ENCODE results near the gene DIPK1A.

Gene DIPK1A

GRCh38 chr1:92910081-92910480, 51.2 kb downstream of the DIPK1A start:
- Histone ChIP-seq H3K23ac (ENCODE audit: low read length) (no peak overlapping the region), H3K79me1 (ENCODE audit: low read length) (peaks cover 3% of the 10 kb centered on the region), H3K4me1 (ENCODE audit: control insufficient read depth in 1 of 2, insufficient read depth in 2 of 2, low read length in 2 of 2) (peaks cover 2 to 9% of the 10 kb centered on the region in 2 experiments), H3K4ac (ENCODE audit: low read depth, low read length) (no peak overlapping the region), H3K79me2 (ENCODE audit: control insufficient read depth, insufficient read depth, low read length, poor library complexity) (no peaks in the 10 kb centered on the region), H3K4me3 (ENCODE audit: low read depth, low read length) (no peak overlapping the region), H3K18ac (ENCODE audit: low read length) (no peak overlapping the region), H3K27me3 (ENCODE audit: insufficient read depth, low read length) (no peaks in the 10 kb centered on the region), H2BK12ac (ENCODE audit: low read length) (no peak overlapping the region), H4K12ac (ENCODE audit: low read depth, low read length) (no peak overlapping the region), H2AK5ac (ENCODE audit: low read length) (no peak overlapping the region), H2BK5ac (ENCODE audit: low read depth, low read length, poor library complexity) (no peak overlapping the region), H3K9me3 (ENCODE audit: insufficient read depth, low read depth, low read length) (no peaks in the 10 kb centered on the region), H3K36me3 (ENCODE audit: control insufficient read depth in 1 of 2, insufficient read depth in 2 of 2, low read length in 2 of 2) (no peaks in the 10 kb centered on the region), H3K9ac (ENCODE audit: low read length) (no peak overlapping the region), H3K27ac (ENCODE audit: low read depth, low read length) (no peak overlapping the region), H4K91ac (ENCODE audit: low read depth, low read length) (no peak overlapping the region), H3K14ac (ENCODE audit: low read length) (no peak overlapping the region), H2BK120ac (ENCODE audit: insufficient read depth, low read length, poor library complexity) (no peak overlapping the region), H2AFZ (ENCODE audit: insufficient read depth, low read length, poor library complexity) (no peak overlapping the region), H3K4me2 (ENCODE audit: low read length) (no peak overlapping the region), H4K8ac (ENCODE audit: low read depth, low read length) (no peak overlapping the region)
- WGBS (ENCODE audit: extremely low coverage, insufficient coverage, insufficient read length) = no CpG with 5 or more reads among the region's 4 CpGs
- DNase-seq = no peak

GRCh38 chr1:92909321-92909720, 51.9 kb downstream of the DIPK1A start:
- H3K14ac ChIP-seq (ENCODE audit: low read length) = no peak overlapping the region
- H3K4me3 ChIP-seq (ENCODE audit: low read depth, low read length) = no peak overlapping the region
- DNase-seq = no peak
- H3K9ac ChIP-seq (ENCODE audit: low read length) = no peak overlapping the region
- H3K4ac ChIP-seq (ENCODE audit: low read depth, low read length) = no peak overlapping the region
- H2BK12ac ChIP-seq (ENCODE audit: low read length) = no peak overlapping the region
- H3K18ac ChIP-seq (ENCODE audit: low read length) = no peak overlapping the region
- no peak overlapping the region for H2BK5ac ChIP-seq (ENCODE audit: low read depth, low read length, poor library complexity)
- no peak overlapping the region for H3K4me2 ChIP-seq (ENCODE audit: low read length)
- no peak overlapping the region for H4K12ac ChIP-seq (ENCODE audit: low read depth, low read length)
- H3K4me1 ChIP-seq (ENCODE audit: control insufficient read depth in 1 of 2, insufficient read depth in 2 of 2, low read length in 2 of 2) = peaks cover 2 to 9% of the 10 kb centered on the region in 2 experiments
- no peaks in the 10 kb centered on the region for H3K79me2 ChIP-seq (ENCODE audit: control insufficient read depth, insufficient read depth, low read length, poor library complexity)
- no peak overlapping the region for H4K91ac ChIP-seq (ENCODE audit: low read depth, low read length)
- no peak overlapping the region for H2BK120ac ChIP-seq (ENCODE audit: insufficient read depth, low read length, poor library complexity)
- H4K8ac ChIP-seq (ENCODE audit: low read depth, low read length) = no peak overlapping the region
- no peak overlapping the region for H3K27ac ChIP-seq (ENCODE audit: low read depth, low read length)
- H3K36me3 ChIP-seq (ENCODE audit: control insufficient read depth in 1 of 2, insufficient read depth in 2 of 2, low read length in 2 of 2) = no peaks in the 10 kb centered on the region
- H2AK5ac ChIP-seq (ENCODE audit: low read length) = peak overlapping the region; percentile 40
- no peaks in the 10 kb centered on the region for H3K9me3 ChIP-seq (ENCODE audit: insufficient read depth, low read depth, low read length)
- no peak overlapping the region for H2AFZ ChIP-seq (ENCODE audit: insufficient read depth, low read length, poor library complexity)
- peaks cover 3% of the 10 kb centered on the region for H3K79me1 ChIP-seq (ENCODE audit: low read length)
- H3K27me3 ChIP-seq (ENCODE audit: insufficient read depth, low read length) = no peaks in the 10 kb centered on the region
- WGBS (ENCODE audit: extremely low coverage, insufficient coverage, insufficient read length) = no CpG with 5 or more reads among the region's 3 CpGs
- no peak overlapping the region for H3K23ac ChIP-seq (ENCODE audit: low read length)

- H3K36me3 ChIP-seq (ENCODE audit: control insufficient read depth in 1 of 2, insufficient read depth in 2 of 2, low read length in 2 of 2) = no peaks in the 10 kb centered on the region
These were observed 53.1 kb downstream of the DIPK1A start for GRCh38 chr1:92907949-92908684.

GRCh38 chr1:92903765-92904164, 57.5 kb downstream of the DIPK1A start:
- Histone ChIP-seq H2BK5ac (ENCODE audit: low read depth, low read length, poor library complexity) (no peak overlapping the region), H3K4me1 (ENCODE audit: control insufficient read depth in 1 of 2, insufficient read depth in 2 of 2, low read length in 2 of 2) (peaks cover 2 to 9% of the 10 kb centered on the region in 2 experiments), H3K79me2 (ENCODE audit: control insufficient read depth, insufficient read depth, low read length, poor library complexity) (no peaks in the 10 kb centered on the region), H3K18ac (ENCODE audit: low read length) (no peak overlapping the region), H3K4me3 (ENCODE audit: low read depth, low read length) (no peak overlapping the region), H4K8ac (ENCODE audit: low read depth, low read length) (no peak overlapping the region), H4K91ac (ENCODE audit: low read depth, low read length) (no peak overlapping the region), H2AFZ (ENCODE audit: insufficient read depth, low read length, poor library complexity) (no peak overlapping the region), H3K23ac (ENCODE audit: low read length) (no peak overlapping the region), H3K4ac (ENCODE audit: low read depth, low read length) (no peak overlapping the region), H3K4me2 (ENCODE audit: low read length) (no peak overlapping the region), H3K79me1 (ENCODE audit: low read length) (peaks cover 3% of the 10 kb centered on the region), H3K27ac (ENCODE audit: low read depth, low read length) (no peak overlapping the region), H3K9me3 (ENCODE audit: insufficient read depth, low read depth, low read length) (no peaks in the 10 kb centered on the region), H4K12ac (ENCODE audit: low read depth, low read length) (no peak overlapping the region), H2BK12ac (ENCODE audit: low read length) (no peak overlapping the region), H3K36me3 (ENCODE audit: control insufficient read depth in 1 of 2, insufficient read depth in 2 of 2, low read length in 2 of 2) (no peaks in the 10 kb centered on the region), H2AK5ac (ENCODE audit: low read length) (no peak overlapping the region), H3K27me3 (ENCODE audit: insufficient read depth, low read length) (no peaks in the 10 kb centered on the region), H2BK120ac (ENCODE audit: insufficient read depth, low read length, poor library complexity) (no peak overlapping the region), H3K9ac (ENCODE audit: low read length) (no peak overlapping the region), H3K14ac (ENCODE audit: low read length) (no peak overlapping the region)
- no peak for DNase-seq
- no CpG with 5 or more reads among the region's 1 CpG for WGBS (ENCODE audit: extremely low coverage, insufficient coverage, insufficient read length)

More at GRCh38 chr1:92907949-92908684, 53.1 kb downstream of the DIPK1A start:
- Histone ChIP-seq H3K79me1 (ENCODE audit: low read length) (peaks cover 3% of the 10 kb centered on the region), H3K14ac (ENCODE audit: low read length) (no peak overlapping the region), H4K91ac (ENCODE audit: low read depth, low read length) (no peak overlapping the region), H3K27me3 (ENCODE audit: insufficient read depth, low read length) (no peaks in the 10 kb centered on the region), H4K12ac (ENCODE audit: low read depth, low read length) (no peak overlapping the region), H2AFZ (ENCODE audit: insufficient read depth, low read length, poor library complexity) (no peak overlapping the region), H3K9ac (ENCODE audit: low read length) (no peak overlapping the region), H3K4me3 (ENCODE audit: low read depth, low read length) (no peak overlapping the region), H2BK12ac (ENCODE audit: low read length) (no peak overlapping the region), H3K4ac (ENCODE audit: low read depth, low read length) (no peak overlapping the region), H4K8ac (ENCODE audit: low read depth, low read length) (no peak overlapping the region), H2BK5ac (ENCODE audit: low read depth, low read length, poor library complexity) (no peak overlapping the region), H3K9me3 (ENCODE audit: insufficient read depth, low read depth, low read length) (no peaks in the 10 kb centered on the region), H3K23ac (ENCODE audit: low read length) (no peak overlapping the region), H2AK5ac (ENCODE audit: low read length) (no peak overlapping the region), H3K27ac (ENCODE audit: low read depth, low read length) (peak overlapping the region; percentile 49), H3K4me1 (ENCODE audit: control insufficient read depth in 1 of 2, insufficient read depth in 2 of 2, low read length in 2 of 2) (peaks cover 2 to 9% of the 10 kb centered on the region in 2 experiments), H3K18ac (ENCODE audit: low read length) (no peak overlapping the region), H3K4me2 (ENCODE audit: low read length) (no peak overlapping the region), H3K79me2 (ENCODE audit: control insufficient read depth, insufficient read depth, low read length, poor library complexity) (no peaks in the 10 kb centered on the region), H2BK120ac (ENCODE audit: insufficient read depth, low read length, poor library complexity) (no peak overlapping the region)
- WGBS (ENCODE audit: extremely low coverage, insufficient coverage, insufficient read length) = no CpG with 5 or more reads among the region's 2 CpGs
- peak in 1 of 2 donors; percentile 52 for DNase-seq
